Testis (tissue), 3 donors: ENCODE data around the gene FAM90A1. TPM values are rescaled to one million over a fixed set of nuclear protein-coding genes. Genes with fewer than 3 reads are reported as not detected.
A peak's percentile ranks its signal among the peaks of the same experiment; 100 is the strongest.
"Not testable (repeated sequence)": the region's sequence is repeated elsewhere in the genome, so short reads cannot be mapped to it uniquely, and the experiment has no call there.

Experiments
- DNase-seq: peaks from one replicate; pipeline ENCODE4 v3.0.0-alpha.2; 2019
- H3K27ac ChIP-seq, 2 donors: fragments of 200-600 bp; sonication (generic); one replicate each; pipeline ENCODE4 v1.5.1; 2019
- H3K27me3 ChIP-seq: fragments of 200-600 bp; sonication (generic); one replicate; pipeline ENCODE4 v1.5.1; 2019
- H3K36me3 ChIP-seq: fragments of 200-600 bp; sonication (generic); one replicate; pipeline ENCODE4 v1.5.1; 2017; ENCODE audit warnings: low read depth; ENCODE audit errors: missing control alignments
- H3K4me1 ChIP-seq: fragments of 200-600 bp; sonication (generic); one replicate; pipeline ENCODE4 v1.5.1; 2019
- H3K4me3 ChIP-seq, 2 donors: fragments of 200-600 bp; sonication (generic); one replicate each; pipeline ENCODE4 v1.5.1; 2017 to 2019
- H3K9me3 ChIP-seq: fragments of 200-600 bp; sonication (generic); one replicate; pipeline ENCODE4 v1.5.1; 2017
- WGBS, 2 donors: methylation state at CpG; one replicate each; pipeline ENCODE4 v1.1.5; 2018; 5-methylcytosine and 5-hydroxymethylcytosine counted together
- intact Hi-C: fragments of 100-400 bp; cut with DNase I; formaldehyde crosslinking; loops from one replicate; pipeline ENCODE4 v1.15.1; 2023; ENCODE audit warnings: low total_unique reads
- polyA plus RNA-seq: library from polyadenylated mRNA; stranded (reverse); fragments of 350-450 nt; fragmentation: Illumina TruSeq; extraction: RNeasy Lipid Tissue Mini Kit (QIAGEN cat#74804); gene quantifications from one replicate; pipeline ENCODE4 v1.2.3, GENCODE V29; 2014; ENCODE audit warnings: low read depth, low replicate concordance; ENCODE audit not compliant: insufficient read depth
- total RNA-seq, 2 donors: library from RNA; depleted of rRNA; stranded (reverse); fragments of >200 nt; gene quantifications; one replicate each; pipeline ENCODE4 v1.2.3, GENCODE V29; 2016

FAM90A1 gene
- total and polyA plus RNA-seq, 3 donors from 2014 or later: 0.67 to 1.8 (median 1.5) TPM

DNA sequence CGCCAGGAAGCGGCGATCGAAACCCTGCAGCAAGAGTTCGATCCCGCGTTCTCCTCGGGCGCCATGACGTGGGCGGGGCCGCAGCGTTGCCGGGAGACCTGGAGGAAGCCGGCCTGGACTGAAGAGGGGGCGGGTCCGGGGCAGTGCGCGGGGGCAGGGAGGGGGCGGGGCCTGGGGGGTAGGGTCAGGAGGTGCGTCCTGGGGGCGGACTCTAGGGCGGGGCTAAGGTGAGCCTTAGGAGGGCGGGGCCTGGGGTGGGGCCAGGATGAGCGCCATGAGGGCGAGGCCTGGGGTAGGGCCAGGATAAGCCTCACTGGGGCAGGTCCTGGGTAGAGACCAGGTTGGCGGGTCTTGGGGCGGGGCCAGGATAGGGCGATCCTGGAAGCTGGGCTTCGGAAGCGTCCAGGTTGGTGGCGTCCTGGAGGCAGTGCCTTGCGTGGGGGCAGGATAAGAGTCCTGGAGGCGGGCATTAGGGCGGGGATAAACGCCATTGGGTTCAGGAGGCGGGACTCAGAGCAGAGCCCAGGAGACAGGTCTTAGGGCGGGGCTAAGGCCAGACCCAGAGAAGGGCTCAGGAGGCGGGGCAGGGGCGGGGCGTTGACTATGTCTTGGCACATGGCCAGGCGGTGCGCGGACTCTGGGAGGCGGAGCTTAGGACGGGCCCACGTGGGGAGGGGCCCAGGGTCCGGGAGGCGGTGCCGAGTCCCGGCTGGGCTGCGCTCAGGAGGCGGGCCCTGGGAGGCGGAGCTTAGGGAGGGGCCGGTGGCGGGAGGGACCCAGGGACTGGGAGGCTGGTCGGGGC lies 15.7 kb upstream of the FAM90A1 start:
- 0 to 3% methylated on average over 30 to 41 of the region's 57 CpGs for WGBS, 2 donors
- Histone ChIP-seq H3K27ac (peak overlapping the region; percentile 74 to 87), H3K4me3 (peak overlapping the region; percentile 71 to 81)
- H3K27me3 ChIP-seq, H3K9me3 ChIP-seq, H3K4me1 ChIP-seq, H3K36me3 ChIP-seq, intact Hi-C loops: not testable (repeated sequence)
- peak; percentile 98 for DNase-seq

DNA sequence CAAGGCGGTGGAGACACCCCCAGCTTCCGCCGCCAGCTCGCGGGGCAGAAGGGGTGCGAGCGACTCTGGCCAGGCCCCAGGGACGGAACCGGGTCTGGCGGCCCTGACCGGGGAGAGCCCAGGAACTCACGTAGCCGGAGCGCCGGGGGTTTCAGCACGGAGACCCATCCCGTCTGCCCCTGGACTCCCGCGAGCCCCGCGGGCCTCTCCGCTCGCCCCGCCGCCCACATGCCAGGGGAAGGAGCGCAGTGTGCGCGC lies 15.1 kb upstream of the FAM90A1 start:
- Histone ChIP-seq H3K4me3 (peak overlapping the region; percentile 71 to 81), H3K27ac (peak overlapping the region in 1 of 2 donors; percentile 87)
- H3K4me1 ChIP-seq, H3K27me3 ChIP-seq, intact Hi-C loops, DNase-seq, H3K36me3 ChIP-seq, H3K9me3 ChIP-seq: not testable (repeated sequence)
- WGBS, 2 donors: no CpG with 5 or more reads among the region's 28 CpGs

DNA sequence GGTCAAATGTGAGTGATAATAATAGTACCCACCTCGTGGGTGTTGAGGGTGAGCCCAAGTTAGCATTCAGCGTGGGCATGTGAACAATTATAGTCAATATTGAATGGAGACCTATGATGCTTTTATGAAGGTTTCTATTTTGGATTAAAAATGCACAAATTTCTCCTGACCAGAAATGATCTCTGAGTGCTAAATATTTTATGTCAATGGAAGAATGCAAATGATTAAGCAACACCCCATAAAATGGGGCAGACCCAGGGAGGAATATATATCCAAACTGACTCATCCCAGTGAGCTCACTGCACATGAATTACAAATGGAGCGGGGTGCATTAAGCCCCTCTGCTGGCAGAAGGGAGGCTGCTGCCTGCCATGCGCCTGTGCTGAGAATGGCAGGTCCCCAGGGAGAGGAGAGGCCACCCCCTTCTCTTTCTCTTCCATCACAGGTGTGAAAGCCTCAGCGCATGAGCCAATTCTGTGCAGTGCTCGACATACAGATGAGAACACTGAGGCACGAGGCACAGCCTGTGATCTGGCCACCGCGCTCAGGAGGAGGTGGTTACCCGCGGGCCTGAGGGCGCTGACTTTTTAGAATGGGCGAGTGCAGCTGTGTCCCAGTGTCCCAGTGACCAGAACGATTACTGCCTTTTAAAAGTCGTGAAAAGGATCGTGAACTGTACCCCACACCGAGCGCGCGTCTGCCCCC lies 14.7 kb upstream of the FAM90A1 start:
- H3K4me3 ChIP-seq: peak overlapping the region; percentile 71 to 81
- H3K27me3 ChIP-seq, H3K9me3 ChIP-seq, H3K36me3 ChIP-seq, H3K4me1 ChIP-seq, intact Hi-C loops: not testable (repeated sequence)
- H3K27ac ChIP-seq: peak overlapping the region in 1 of 2 donors; percentile 87
- peak; percentile 25 for DNase-seq
- WGBS, 2 donors: 15 to 22% methylated on average over 10 to 14 of the region's 20 CpGs

- H3K27ac ChIP-seq, H3K9me3 ChIP-seq, DNase-seq, H3K4me1 ChIP-seq, H3K4me3 ChIP-seq, intact Hi-C loops, H3K27me3 ChIP-seq, H3K36me3 ChIP-seq: not testable (repeated sequence)
- WGBS, 2 donors: 50 to 78% methylated on average over 5 to 13 of the region's 13 CpGs
These were observed 13.1 kb upstream of the FAM90A1 start for GRCh38 chr12:8240340-8241114.

DNA sequence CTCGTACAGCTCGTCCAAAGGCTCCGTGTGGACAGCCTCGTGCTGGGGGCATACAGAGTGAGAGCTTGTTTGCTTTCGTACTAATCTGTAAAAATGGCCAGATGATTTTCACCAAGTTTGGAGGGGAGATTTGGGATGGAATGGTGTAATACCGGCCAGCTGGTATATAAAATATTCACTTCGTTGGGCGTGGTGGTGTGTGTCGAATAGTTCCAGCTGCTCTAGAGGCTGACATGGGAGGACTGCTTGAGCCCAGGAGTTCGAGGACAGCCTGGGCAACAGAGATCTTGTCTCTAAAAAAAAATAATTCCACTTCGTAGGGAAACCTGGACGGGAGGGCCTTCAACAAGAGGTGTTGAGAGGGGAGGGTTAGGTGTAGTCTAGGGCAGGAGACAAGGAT lies 9.6 kb upstream of the FAM90A1 start:
- DNase-seq, H3K9me3 ChIP-seq, H3K27ac ChIP-seq, H3K36me3 ChIP-seq, H3K4me3 ChIP-seq, intact Hi-C loops, H3K4me1 ChIP-seq, H3K27me3 ChIP-seq: not testable (repeated sequence)
- 86 to 91% methylated on average over 12 of the region's 12 CpGs for WGBS, 2 donors

DNA sequence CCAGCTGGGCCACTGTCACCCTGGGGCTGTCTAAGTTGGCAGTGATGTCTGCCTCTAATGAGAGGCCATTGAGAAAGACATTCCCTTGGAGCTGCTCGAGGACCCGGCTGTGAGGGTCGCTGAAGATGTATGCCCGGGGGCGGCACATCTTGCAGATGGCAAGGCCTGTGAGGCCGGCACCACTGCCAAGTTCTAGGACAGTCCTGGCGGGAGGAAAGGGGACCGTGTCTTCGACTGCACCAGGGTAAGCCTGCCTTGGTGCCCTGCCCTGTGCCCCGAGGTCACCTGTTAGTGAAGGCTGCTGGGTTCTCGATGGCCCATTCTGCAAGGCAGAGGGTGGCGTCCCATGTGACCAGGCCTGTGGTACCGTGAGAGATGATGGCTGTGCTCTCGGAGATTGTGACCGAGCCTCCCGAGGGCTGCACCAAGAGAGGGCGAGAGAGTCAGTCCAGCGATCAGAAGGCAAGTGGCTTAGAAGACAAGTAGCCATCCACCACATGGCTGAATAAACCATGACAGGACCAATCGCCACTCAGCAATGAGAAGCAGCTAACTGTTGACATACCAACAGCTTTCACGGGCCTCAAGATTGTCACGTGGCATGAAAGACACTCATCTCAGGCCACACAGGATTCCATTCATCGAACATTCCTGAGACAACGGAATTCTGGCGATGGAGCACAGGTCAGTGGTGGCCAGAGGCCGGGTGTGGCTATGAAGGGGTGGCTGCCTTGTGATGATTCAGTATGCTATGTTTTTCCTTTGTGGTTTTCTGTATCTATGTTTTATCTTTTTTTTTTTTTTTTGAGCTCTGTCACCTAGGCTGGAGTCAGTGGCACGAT lies 8.1 kb upstream of the FAM90A1 start:
- H3K4me1 ChIP-seq, H3K4me3 ChIP-seq, intact Hi-C loops, DNase-seq, H3K9me3 ChIP-seq, H3K27me3 ChIP-seq, H3K27ac ChIP-seq, H3K36me3 ChIP-seq: not testable (repeated sequence)
- 91 to 94% methylated on average over 13 to 19 of the region's 26 CpGs for WGBS, 2 donors

DNA sequence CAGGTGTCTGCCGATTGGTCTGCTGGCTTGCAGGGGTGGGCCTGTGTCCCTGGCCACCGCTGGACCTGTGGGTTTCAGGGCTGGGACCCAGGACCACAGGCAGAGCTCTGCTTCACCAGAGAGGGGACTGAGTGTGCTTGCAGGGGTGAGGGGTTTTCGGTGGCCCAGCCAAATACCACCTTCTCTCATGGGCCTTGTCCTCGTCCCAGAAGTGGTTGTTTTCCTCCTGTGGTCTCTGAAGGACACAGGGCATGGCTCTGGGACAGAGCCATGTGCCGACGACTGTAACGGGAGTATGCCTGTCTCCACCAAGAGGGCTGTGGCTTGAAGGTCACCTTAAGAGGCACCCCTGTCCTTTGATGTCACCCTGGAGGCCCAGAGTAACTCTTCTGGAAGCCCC lies 7.3 kb upstream of the FAM90A1 start:
- H3K36me3 ChIP-seq, H3K27ac ChIP-seq, DNase-seq, H3K4me1 ChIP-seq, H3K4me3 ChIP-seq, H3K9me3 ChIP-seq, H3K27me3 ChIP-seq, intact Hi-C loops: not testable (repeated sequence)
- WGBS, 2 donors: 77 to 85% methylated on average over 7 of the region's 7 CpGs

GRCh38 chr12:8233935-8234495 lies 6.6 kb upstream of the FAM90A1 start:
- H3K9me3 ChIP-seq, H3K4me1 ChIP-seq, DNase-seq, H3K27ac ChIP-seq, H3K27me3 ChIP-seq, H3K4me3 ChIP-seq, H3K36me3 ChIP-seq, intact Hi-C loops: not testable (repeated sequence)
- WGBS, 2 donors: 82 to 85% methylated on average over 14 to 17 of the region's 20 CpGs

DNA sequence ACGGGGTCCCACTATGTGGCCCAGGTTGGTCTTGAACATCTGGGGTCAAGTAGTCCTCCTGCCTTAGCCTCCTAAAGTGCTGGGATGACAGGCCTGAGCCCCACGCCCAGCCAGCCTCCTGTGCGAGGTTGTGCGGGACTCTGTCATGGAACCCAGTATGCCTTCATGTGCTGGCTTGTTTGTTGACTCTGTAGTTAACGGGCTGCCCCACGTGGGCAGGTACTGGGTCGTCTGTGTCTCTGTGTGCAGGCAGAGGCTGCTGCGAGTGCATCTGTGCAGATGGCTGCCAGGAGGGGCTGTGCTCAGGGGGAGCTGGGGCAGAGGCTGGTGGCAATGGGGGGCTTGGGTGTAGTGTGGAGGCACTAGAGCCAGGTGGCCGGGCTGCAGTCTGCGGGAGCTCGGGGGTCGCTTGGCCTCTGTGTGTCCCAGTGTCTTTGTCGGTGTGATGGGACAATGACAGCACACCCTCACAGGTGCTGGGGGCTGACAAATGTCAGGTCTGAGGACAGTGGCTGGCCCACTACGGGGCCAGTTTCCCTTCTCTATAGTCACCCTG lies 6.0 kb upstream of the FAM90A1 start:
- H3K9me3 ChIP-seq, H3K36me3 ChIP-seq, DNase-seq, H3K4me1 ChIP-seq, H3K27me3 ChIP-seq, H3K4me3 ChIP-seq, intact Hi-C loops, H3K27ac ChIP-seq: not testable (repeated sequence)
- 89 to 93% methylated on average over 14 of the region's 14 CpGs for WGBS, 2 donors
